ENCODE results near the gene CNTNAP5. TPM values are rescaled to one million over a fixed set of nuclear protein-coding genes. Genes with fewer than 3 reads are reported as not detected.

Gene CNTNAP5
- total RNA-seq, 1 experiment from 2014 or later = 0.48 TPM

- no peak overlapping the region for H3K27ac ChIP-seq (ENCODE audit: insufficient read length, low read depth, low read length)
- Mint-ChIP-seq H3K36me3 (ENCODE audit: insufficient read depth in 1 of 3, low read depth in 3 of 3) (peaks cover 0 to 6% (median 2%) of the 10 kb centered on the region in 3 experiments; a peak in 2 of 7 replicates), H3K27me3 (ENCODE audit: low read depth) (no peaks in the 10 kb centered on the region), H3K9me3 (peaks cover 0 to 3% of the 10 kb centered on the region in 2 experiments; a peak in 1 of 5 replicates), H3K27ac (no peak overlapping the region), H3K4me1 (peaks cover 24 to 27% of the 10 kb centered on the region in 2 experiments), H3K4me3 (no peak overlapping the region)
- no peak overlapping the region for H4K5ac ChIP-seq (ENCODE audit: insufficient read length, low read depth, low read length)
- H3K27me3 ChIP-seq (ENCODE audit: insufficient read depth, low read length) = no peaks in the 10 kb centered on the region
- no CpG with 5 or more reads among the region's 3 CpGs for WGBS (ENCODE audit: extremely low coverage, insufficient read length, low lambda C conversion rate)
- no peaks in the 10 kb centered on the region for H4K20me1 ChIP-seq (ENCODE audit: control insufficient read depth, insufficient read depth, insufficient read length)
- no peak for TF ChIP-seq CTCF (conservative IDR thresholded peaks at IDR 0.05)
- H3K4ac ChIP-seq (ENCODE audit: low read depth, low read length) = no peak overlapping the region
- no peak overlapping the region for H3K14ac ChIP-seq (ENCODE audit: insufficient read depth, low read length)
- no peak overlapping the region for H2BK12ac ChIP-seq (ENCODE audit: insufficient read length, low read depth, low read length)
- no peak overlapping the region for H3K4me2 ChIP-seq (ENCODE audit: insufficient read depth, insufficient read length, low read length)
- no peak overlapping the region for H3K9ac ChIP-seq (ENCODE audit: extremely low read depth, insufficient read length, low read length)
- no peak overlapping the region for H4K91ac ChIP-seq (ENCODE audit: insufficient read length, low read depth, low read length)
- no peaks in the 10 kb centered on the region for H3K79me2 ChIP-seq (ENCODE audit: insufficient read depth, low read length)
- no peak overlapping the region for H2BK120ac ChIP-seq (ENCODE audit: low read depth, low read length, poor library complexity, severe bottlenecking)
- no peaks in the 10 kb centered on the region for H3K23me2 ChIP-seq (ENCODE audit: insufficient read length, low read depth, low read length, poor library complexity, severe bottlenecking)
- no peak overlapping the region for H4K8ac ChIP-seq (replicated peaks; ENCODE audit: insufficient read length, low read depth, low read length)
- no peak overlapping the region for H2BK5ac ChIP-seq (ENCODE audit: insufficient read length, low read length)
- H2BK20ac ChIP-seq (ENCODE audit: low read depth, low read length, poor library complexity, severe bottlenecking) = no peak overlapping the region
- H3K23ac ChIP-seq (ENCODE audit: insufficient read length, low read depth, low read length) = no peak overlapping the region
- no peak overlapping the region for H3K56ac ChIP-seq (ENCODE audit: insufficient read length, low read depth, low read length)
- H3K18ac ChIP-seq (ENCODE audit: insufficient read length, low read depth, low read length) = no peak overlapping the region
- peaks cover 2% of the 10 kb centered on the region; the same call in 1 of the 2 replicates for H3K4me1 ChIP-seq (ENCODE audit: insufficient read depth, low read length)
- H2BK15ac ChIP-seq (ENCODE audit: low read depth, low read length) = no peak overlapping the region
- H2AK5ac ChIP-seq (ENCODE audit: insufficient read length, low read length) = no peak overlapping the region
- H3T11ph ChIP-seq (ENCODE audit: low read length) = no peak overlapping the region
- H3K79me1 ChIP-seq (ENCODE audit: insufficient read depth, low read depth, low read length, poor library complexity, severe bottlenecking) = no peaks in the 10 kb centered on the region
- no peak overlapping the region for H2AFZ ChIP-seq (ENCODE audit: low read length)
- DNase-seq = no peak
- H3K9me3 ChIP-seq (ENCODE audit: control insufficient read depth, low read depth, low read length) = no peaks in the 10 kb centered on the region
Observed at GRCh38 chr2:124319577-124319976, 294.5 kb downstream of the CNTNAP5 start.
